ENCODE results near the gene YTHDC2. TPM values are rescaled to one million over a fixed set of nuclear protein-coding genes. Genes with fewer than 3 reads are reported as not detected.

The YTHDC2 gene
- total RNA-seq = 10 to 100 TPM; 17.7 to 32.0 TPM

- peak; percentile 65 for DNase-seq (ENCODE audit: low spot score)
- WGBS = under 1% methylated on average over 71 of the region's 72 CpGs
- intact Hi-C loops (cut with DNase I) = loop anchor here (5.0 kb wide), 3 partner anchors 136 to 516 kb away; no protein-coding TSS in a partner anchor
Measured at GRCh38 chr5:113513384-113514288, at the start of gene YTHDC2. Gene YTHDC2, plus strand, starts transcription at chr5:113513694. Its CDS starts 202 bp downstream, at chr5:113513896.

DNA sequence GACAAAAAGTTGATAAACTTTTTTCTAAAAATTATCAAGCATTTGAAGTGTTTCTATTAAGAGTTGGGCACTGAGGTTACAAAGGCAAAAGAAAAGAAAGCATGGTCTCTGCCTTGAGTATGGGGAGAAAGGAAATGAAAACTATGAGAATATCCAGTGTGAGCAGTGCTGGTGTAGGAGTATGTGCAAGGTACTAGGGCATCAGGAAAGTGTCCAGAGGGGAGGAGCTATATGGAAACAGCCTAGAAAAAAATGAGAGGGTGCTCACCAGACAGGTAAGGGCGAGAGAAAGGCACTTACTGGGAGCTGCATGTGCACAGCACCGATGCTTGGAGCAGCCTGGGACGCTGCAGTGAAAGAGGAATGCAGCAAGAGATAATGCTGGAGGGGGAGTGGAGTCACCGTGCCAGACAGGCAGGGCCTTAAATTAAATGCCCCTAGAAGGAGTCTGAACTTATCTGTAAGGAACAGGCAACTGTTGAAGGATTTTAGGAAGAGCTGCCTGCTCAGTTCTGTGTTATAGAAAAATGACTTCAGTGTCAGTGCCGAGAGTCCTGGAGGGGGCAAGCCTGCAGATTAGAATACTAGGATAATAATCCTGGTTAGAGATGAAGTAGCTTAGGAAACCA, 39.3 kb upstream of the YTHDC2 start:
- 58% methylated on average over 5 of the region's 5 CpGs for WGBS
- no peaks in the 10 kb centered on the region for H3K36me3 ChIP-seq
- no peak for DNase-seq (ENCODE audit: low spot score)
- intact Hi-C loops (cut with DNase I) = no loop called here
- no peak overlapping the region for H3K27ac ChIP-seq
- no peaks in the 10 kb centered on the region for H3K4me1 ChIP-seq (replicated peaks)
- H3K9me3 ChIP-seq = no peaks in the 10 kb centered on the region
- no peak overlapping the region for H3K4me3 ChIP-seq
- no peaks in the 10 kb centered on the region for H3K27me3 ChIP-seq (replicated peaks; ENCODE audit: insufficient read depth)
- TF ChIP-seq POLR2AphosphoS5 (IDR thresholded peaks at IDR 0.05) (no peak), CTCF (IDR thresholded peaks at IDR 0.05) (no peak), POLR2A (IDR thresholded peaks at IDR 0.05) (no peak)

More at GRCh38 chr5:113513384-113514288, at the start of gene YTHDC2:
- H3K27ac ChIP-seq = peak within 1 kb of the TSS; percentile 80 to 90
- no peaks in the 10 kb centered on the region for H3K9me3 ChIP-seq
- H3K36me3 ChIP-seq = no peaks in the 10 kb centered on the region
- H3K4me3 ChIP-seq = peak within 1 kb of the TSS; percentile 60 to 68
- H3K4me1 ChIP-seq (replicated peaks) = no peaks in the 10 kb centered on the region
- no peaks in the 10 kb centered on the region for H3K27me3 ChIP-seq (replicated peaks; ENCODE audit: insufficient read depth)
- TF ChIP-seq POLR2A (IDR thresholded peaks at IDR 0.05) (peak; percentile 65), CTCF (IDR thresholded peaks at IDR 0.05) (peak in 3 of 4 experiments; percentile 8 to 42 (median 21)), POLR2AphosphoS5 (IDR thresholded peaks at IDR 0.05) (peak; percentile 62)

DNA sequence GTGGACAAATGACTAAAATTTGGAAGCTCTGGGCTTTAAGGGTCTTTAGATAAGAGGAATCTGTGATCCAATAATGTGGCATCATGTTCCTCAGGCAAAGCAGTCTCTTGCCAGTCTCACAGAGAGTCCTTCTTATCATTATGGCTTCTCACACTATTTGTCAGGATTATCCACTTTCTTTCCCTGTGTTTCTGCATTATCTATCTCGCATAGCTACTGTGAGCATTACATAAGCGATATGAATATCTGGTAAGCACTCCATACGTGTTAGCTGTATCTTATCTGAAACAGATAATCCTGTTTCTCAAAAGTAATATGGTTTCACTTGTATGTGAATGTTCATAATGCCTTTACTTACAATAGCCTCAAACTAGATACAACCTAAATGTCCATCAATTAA, 34.8 kb upstream of the YTHDC2 start:
- TF ChIP-seq CTCF (IDR thresholded peaks at IDR 0.05) (no peak), POLR2AphosphoS5 (IDR thresholded peaks at IDR 0.05) (no peak), POLR2A (IDR thresholded peaks at IDR 0.05) (no peak)
- WGBS = 77% methylated on average over 3 of the region's 3 CpGs
- Histone ChIP-seq H3K4me1 (replicated peaks) (no peaks in the 10 kb centered on the region), H3K9me3 (no peaks in the 10 kb centered on the region), H3K36me3 (no peaks in the 10 kb centered on the region), H3K27me3 (replicated peaks; ENCODE audit: insufficient read depth) (no peaks in the 10 kb centered on the region), H3K4me3 (no peak overlapping the region), H3K27ac (no peak overlapping the region)
- no peak for DNase-seq (ENCODE audit: low spot score)
- intact Hi-C loops (cut with DNase I) = no loop called here

GRCh38 chr5:113480243-113480642, 33.3 kb upstream of the YTHDC2 start:
- Histone ChIP-seq H3K9me3 (no peaks in the 10 kb centered on the region), H3K27me3 (replicated peaks; ENCODE audit: insufficient read depth) (no peaks in the 10 kb centered on the region), H3K4me1 (replicated peaks) (no peaks in the 10 kb centered on the region), H3K36me3 (no peaks in the 10 kb centered on the region), H3K4me3 (no peak overlapping the region), H3K27ac (no peak overlapping the region)
- no peak for DNase-seq (ENCODE audit: low spot score)
- WGBS = 78% methylated on average over 5 of the region's 5 CpGs
- TF ChIP-seq POLR2A (IDR thresholded peaks at IDR 0.05) (no peak), POLR2AphosphoS5 (IDR thresholded peaks at IDR 0.05) (no peak), CTCF (IDR thresholded peaks at IDR 0.05) (no peak)
- intact Hi-C loops (cut with DNase I) = no loop called here
